ENCODE results near the gene SSPN.

SSPN gene

DNA sequence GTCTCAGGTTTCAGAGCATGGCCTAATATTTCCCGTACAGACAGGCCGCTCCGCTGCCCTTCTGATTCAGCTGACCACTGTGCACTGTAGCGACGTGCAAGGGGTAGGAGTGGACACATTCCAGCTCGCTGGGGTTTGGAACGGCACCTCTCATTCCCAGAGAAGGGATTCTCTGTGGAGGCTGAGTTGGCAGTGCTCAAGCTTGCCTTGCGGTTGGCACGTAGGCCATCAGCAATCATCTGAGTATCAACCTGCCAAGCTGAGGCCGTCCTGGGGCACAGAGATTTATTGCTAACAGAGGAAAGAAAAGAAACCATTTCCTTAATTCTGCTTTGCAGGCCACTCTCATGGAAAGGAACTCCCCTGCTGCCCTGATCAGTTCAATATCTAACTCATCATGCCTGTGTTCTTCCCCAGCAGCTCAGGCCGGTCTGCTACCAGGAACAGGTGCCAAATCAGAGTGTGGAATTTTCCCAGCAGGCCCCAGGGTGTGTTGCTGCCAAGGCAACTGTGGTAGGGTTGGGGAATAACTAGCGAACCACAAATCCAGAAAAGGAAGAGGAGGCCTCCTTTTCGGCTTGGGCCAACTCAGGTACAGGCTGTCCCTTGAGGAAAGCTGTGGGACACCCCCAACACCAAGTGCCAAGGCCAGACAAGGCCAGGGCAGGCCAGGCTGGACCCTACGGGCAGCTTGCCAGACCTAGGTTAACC is 92.5 kb downstream of the SSPN start:
- no peak for DNase-seq

DNA sequence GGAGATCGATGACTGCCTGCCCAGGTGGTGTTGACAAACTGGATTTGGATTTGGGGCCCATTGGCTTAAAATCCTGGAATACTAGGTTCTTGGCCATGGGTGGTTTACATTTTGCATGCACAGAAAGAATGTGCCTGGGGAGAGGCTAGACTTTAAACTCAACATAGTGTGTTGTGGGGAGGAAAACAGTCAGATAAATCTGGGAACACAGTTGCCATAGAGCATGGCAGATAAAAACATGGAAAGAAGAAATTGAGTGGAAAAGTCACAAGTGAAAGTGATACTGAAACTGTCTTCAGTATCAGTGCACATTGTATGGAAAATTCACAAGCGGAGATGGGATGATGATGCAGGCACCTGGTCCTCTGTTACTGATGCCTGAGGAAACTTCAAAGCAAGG is 95.2 kb downstream of the SSPN start:
- no peak for DNase-seq

DNA sequence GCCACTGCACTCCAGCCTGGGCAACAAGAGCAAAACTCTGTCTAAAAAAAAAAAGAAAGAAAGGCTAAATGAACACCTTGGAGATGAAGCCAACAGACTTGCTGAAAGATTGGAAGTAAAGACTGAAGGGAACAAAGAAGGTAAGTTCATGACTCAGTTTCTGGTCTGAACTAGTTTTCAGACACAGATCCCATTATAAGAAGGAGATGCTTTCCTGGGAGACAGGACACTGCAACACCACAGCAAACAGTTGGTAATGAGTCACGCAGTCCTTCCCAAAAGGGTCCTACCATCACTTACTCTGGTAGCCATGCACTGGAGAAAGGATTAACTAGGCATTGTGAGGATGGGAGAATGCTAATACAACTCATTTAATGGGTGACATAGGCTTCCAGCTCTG is 97.2 kb downstream of the SSPN start:
- no peak for DNase-seq

DNA sequence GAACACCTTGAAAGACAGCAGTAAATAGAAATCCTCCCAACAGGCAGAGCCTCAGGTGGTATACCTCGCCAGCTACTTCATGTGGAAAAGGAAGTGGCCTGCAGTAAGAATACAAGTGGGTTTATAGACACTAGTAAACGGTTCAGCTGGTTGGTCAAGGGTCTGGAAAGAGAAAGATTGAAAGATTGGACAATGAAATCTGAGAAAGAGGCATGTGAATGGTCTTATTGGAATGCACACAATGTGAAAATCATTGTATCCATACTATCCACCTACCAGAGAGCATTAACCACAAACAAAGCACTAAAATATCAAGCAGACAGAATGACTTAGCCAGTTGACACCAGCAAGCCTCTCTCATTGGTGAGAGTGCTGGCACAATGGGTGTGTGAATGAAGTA is 98.2 kb downstream of the SSPN start:
- DNase-seq: no peak

DNA sequence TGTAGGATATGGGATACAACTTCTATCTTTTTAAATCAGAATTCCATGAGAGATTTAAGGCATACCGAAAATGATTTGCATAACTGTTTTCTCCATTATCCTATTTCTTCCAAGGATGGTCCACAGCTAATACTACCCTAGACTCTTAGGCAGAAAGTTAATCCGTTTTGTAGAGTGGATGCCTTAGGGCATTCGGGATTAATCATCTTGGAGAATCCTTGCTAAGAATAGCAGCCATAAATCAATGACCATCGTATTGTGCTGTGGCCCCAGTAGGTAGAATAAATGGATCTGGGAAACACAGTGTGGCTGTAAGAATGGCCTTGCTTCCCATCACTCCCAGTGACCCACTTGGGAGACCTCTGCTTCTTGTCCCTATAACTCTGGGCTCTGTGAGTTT is 99.6 kb downstream of the SSPN start:
- no peak for DNase-seq

DNA sequence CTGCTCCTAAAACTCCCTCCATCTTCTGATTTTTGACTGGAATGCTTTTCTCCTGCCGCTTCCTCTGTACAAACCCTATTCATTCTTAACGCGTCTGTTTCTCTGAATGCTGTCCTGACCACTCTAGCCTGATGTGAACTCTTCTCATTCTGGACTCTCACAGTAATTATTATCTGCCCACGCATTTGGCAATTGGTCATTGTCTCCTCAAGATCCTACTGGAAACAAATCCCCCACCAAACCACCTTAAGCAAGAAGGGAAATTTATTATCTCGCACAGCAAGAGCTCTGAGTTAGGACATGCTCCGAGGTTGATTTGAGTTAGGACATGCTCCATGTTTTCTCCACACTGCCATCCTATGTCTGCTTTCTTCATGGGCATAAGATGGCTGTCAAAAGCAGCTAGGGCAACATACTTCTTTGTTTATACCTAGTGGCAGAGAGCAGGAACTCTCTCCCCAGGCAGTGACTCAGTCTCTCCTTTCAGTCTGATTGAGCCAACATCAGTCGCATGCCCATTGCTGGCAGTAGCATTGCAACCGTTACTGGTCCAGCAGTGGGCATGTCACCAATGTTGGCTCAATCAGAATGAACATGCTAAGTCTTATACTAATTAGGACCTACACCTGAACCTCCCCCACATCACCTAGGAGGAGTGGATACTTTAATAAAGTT is 102.2 kb downstream of the SSPN start:
- DNase-seq: no peak

DNA sequence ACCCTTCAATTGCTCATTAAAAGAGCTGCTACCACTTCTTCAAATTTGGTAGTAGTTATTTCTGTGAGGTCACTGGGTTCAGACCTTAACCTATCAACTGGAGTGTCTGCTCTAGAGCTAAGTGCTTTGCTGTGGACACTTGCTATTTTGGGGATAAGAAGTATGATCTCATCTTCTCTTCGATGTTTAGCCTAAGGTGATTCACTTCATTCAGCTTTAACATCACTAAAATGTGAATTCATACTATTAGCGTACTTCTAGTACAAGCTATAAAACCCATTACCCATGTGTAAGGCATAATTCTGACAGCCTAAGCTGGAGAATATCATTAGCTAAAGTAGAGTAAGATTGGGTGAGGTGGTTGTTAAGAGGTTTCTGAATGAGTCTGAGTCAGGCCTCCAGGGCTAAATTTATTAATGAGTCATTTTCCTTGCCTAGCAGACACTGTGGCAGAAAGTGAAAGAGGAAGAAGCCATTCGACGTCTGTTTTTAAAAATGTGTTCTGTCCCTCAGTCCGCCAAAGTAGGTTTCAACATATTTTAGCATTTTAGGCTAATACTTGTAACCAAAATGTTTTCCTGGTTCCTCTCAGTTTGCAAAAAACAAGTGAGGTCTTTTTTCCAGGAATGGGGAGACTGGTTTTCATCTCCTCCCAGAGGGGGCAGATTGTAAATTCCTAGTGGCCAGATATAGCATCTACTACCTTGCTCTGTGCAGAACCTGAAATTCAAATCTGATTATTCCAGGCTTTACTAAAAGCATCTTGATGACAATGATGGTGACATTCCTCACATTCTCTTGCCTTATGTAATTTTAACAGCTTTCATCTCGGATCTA is 103.6 kb downstream of the SSPN start:
- DNase-seq: peak in 1 of 2 donors; percentile 90

DNA sequence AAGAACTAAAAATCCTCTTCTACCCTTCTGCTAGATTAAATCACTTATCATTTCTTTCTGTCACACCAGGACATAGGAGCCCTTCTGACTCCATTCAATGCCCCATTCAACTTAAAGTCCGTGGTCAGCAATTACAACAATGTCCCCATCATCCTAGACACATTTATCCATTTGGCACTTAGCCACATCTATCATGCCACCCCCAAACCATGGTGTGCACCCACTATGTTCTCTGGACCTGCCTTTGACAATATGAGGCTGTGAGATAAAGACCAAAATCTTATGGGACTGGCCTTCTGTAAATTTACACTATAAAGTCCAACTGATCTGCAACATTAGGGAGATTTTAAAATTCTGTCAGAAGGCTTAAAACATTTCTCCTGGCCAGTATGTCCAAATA is 104.4 kb downstream of the SSPN start:
- DNase-seq: no peak
